Measurements from ENCODE around the gene GPD1. TPM values are rescaled to one million over a fixed set of nuclear protein-coding genes. Genes with fewer than 3 reads are reported as not detected.

Gene GPD1
- total and polyA plus RNA-seq, 2 experiments from 2014 or later = 2.5 to 3.4 TPM

GRCh38 chr12:50107416-50108268 is 3.8 kb downstream of the GPD1 start:
- Histone ChIP-seq H3K27ac (peak overlapping the region; percentile 97), H3K9me3 (ENCODE audit: low read depth) (no peaks in the 10 kb centered on the region), H3K4me1 (ENCODE audit: low read depth) (peaks cover 42% of the 10 kb centered on the region), H3K4me3 (no peak overlapping the region), H3K27me3 (no peaks in the 10 kb centered on the region), H3K36me3 (no peaks in the 10 kb centered on the region)
- no peak for TF ChIP-seq CTCF (IDR thresholded peaks at IDR 0.05; ENCODE audit: low read depth, low read length)
- no peak for DNase-seq (ENCODE audit: low read depth in 1 of 2, low spot score in 1 of 2)

- Histone ChIP-seq H3K4me3 (no peak overlapping the region), H3K27ac (peak overlapping the region; percentile 97), H3K27me3 (no peaks in the 10 kb centered on the region), H3K9me3 (ENCODE audit: low read depth) (no peaks in the 10 kb centered on the region), H3K4me1 (ENCODE audit: low read depth) (peaks cover 31% of the 10 kb centered on the region), H3K36me3 (no peaks in the 10 kb centered on the region)
- TF ChIP-seq CTCF (IDR thresholded peaks at IDR 0.05; ENCODE audit: low read depth, low read length) = no peak
- DNase-seq (ENCODE audit: low read depth in 1 of 2, low spot score in 1 of 2) = no peak
These were observed 5.5 kb downstream of the GPD1 start for GRCh38 chr12:50109319-50109718.

GRCh38 chr12:50110127-50110761 is 6.4 kb downstream of the GPD1 start:
- Histone ChIP-seq H3K27me3 (no peaks in the 10 kb centered on the region), H3K36me3 (no peaks in the 10 kb centered on the region), H3K4me1 (ENCODE audit: low read depth) (peaks cover 31% of the 10 kb centered on the region), H3K4me3 (no peak overlapping the region), H3K9me3 (ENCODE audit: low read depth) (no peaks in the 10 kb centered on the region), H3K27ac (peak overlapping the region; percentile 97)
- no peak for TF ChIP-seq CTCF (IDR thresholded peaks at IDR 0.05; ENCODE audit: low read depth, low read length)
- DNase-seq (ENCODE audit: low read depth in 1 of 2, low spot score in 1 of 2) = no peak

GRCh38 chr12:50110762-50111351 is 7.0 kb downstream of the GPD1 start:
- peaks cover 31% of the 10 kb centered on the region for H3K4me1 ChIP-seq (ENCODE audit: low read depth)
- H3K9me3 ChIP-seq (ENCODE audit: low read depth) = no peaks in the 10 kb centered on the region
- DNase-seq (ENCODE audit: low read depth in 1 of 2, low spot score in 1 of 2) = peak in 1 of 2 donors; percentile 92
- H3K27me3 ChIP-seq = no peaks in the 10 kb centered on the region
- no peaks in the 10 kb centered on the region for H3K36me3 ChIP-seq
- H3K27ac ChIP-seq = peak overlapping the region; percentile 97
- H3K4me3 ChIP-seq = no peak overlapping the region
- no peak for TF ChIP-seq CTCF (IDR thresholded peaks at IDR 0.05; ENCODE audit: low read depth, low read length)

- DNase-seq (ENCODE audit: low read depth in 1 of 2, low spot score in 1 of 2) = no peak
- no peak overlapping the region for H3K4me3 ChIP-seq
- H3K27ac ChIP-seq = peak overlapping the region; percentile 97
- H3K4me1 ChIP-seq (ENCODE audit: low read depth) = peaks cover 32% of the 10 kb centered on the region
- no peaks in the 10 kb centered on the region for H3K9me3 ChIP-seq (ENCODE audit: low read depth)
- no peaks in the 10 kb centered on the region for H3K36me3 ChIP-seq
- no peaks in the 10 kb centered on the region for H3K27me3 ChIP-seq
- no peak for TF ChIP-seq CTCF (IDR thresholded peaks at IDR 0.05; ENCODE audit: low read depth, low read length)
These were observed 7.5 kb downstream of the GPD1 start for GRCh38 chr12:50111395-50111692.
